HG02678 (cell line): ENCODE data around the gene MTMR2.
"Not testable (repeated sequence)": the region's sequence is repeated elsewhere in the genome, so short reads cannot be mapped to it uniquely, and the experiment has no call there.

Experiments
- ATAC-seq: cut with Tn5 transposase; IDR thresholded peaks from one replicate; pipeline ENCODE4 v1.9.1; 2021; ENCODE audit warnings: mild to moderate bottlenecking, moderate library complexity; ENCODE audit not compliant: unreplicated experiment

Gene MTMR2

DNA sequence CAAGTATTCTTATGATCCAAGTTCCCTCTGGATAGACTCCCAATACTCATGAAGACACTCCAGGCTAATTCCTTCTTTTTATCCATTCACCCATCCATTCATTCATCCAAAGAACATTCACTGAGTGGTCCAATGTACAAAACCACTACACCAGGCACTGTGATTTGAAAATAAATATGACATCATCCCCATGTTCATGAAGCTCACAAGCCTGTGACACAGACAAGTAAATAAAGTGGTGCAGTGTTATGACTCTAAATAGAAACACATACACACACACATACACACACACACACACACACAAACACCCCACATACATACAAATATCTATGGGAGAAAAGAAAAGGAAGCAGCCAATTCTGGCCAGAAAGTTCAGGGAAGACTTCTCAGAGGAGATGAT is 35.5 kb downstream of the MTMR2 start:
- ATAC-seq: no peak

DNA sequence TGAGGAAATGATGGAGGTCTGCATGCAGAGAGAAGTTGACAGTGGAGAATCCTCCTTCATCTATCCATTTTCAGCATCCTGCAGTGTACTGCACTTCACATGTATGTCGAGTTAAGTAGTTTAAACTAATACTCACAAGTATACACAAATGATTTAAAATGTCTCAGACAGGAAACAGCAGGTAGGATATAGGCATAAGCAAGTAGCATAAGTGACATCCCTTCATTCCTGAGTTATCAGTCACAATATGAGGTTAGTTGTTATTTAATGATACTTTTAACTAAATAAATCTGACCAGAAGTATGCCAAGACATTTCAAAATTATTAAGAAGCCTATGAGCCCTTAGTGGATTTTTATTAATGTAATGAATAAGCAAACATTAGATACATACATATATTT is 37.4 kb downstream of the MTMR2 start:
- ATAC-seq: no peak

DNA sequence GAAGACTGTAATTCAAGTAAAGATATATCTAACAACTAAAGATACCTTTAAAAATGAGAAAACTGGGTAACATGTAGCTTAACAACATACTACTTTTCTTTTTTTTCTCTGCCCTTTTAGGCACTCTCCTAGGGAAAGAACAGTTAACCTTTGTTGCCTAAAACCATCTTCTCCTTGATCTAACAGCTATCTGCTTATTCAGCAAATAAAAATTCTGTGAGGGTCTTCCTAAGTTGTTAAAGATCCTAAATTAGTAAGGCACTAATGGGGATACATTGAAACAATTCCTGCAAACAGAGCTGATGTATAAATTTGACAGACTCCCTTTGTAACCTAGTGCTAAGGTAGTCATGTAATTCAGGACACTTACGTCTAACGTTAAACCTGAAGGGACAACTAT is 39.1 kb downstream of the MTMR2 start:
- ATAC-seq: no peak

DNA sequence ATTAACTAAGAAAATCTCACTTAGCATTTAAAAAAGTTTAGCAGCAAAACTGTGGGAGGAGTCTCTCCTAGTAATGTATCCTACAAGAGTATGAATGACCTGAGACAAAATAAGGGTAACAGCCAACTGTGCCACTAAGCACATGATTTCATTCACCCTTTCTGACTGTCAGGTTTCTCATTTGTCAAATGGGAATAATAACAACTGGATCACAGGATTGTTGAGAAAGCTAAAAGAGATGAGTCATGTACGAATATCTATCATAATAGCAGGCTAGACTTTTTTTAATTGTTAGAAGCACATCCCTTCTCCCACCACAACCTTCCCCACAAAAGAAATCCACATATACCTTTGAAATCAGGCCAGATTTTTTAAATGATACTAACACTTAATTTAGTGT is 39.5 kb downstream of the MTMR2 start:
- ATAC-seq: no peak

DNA sequence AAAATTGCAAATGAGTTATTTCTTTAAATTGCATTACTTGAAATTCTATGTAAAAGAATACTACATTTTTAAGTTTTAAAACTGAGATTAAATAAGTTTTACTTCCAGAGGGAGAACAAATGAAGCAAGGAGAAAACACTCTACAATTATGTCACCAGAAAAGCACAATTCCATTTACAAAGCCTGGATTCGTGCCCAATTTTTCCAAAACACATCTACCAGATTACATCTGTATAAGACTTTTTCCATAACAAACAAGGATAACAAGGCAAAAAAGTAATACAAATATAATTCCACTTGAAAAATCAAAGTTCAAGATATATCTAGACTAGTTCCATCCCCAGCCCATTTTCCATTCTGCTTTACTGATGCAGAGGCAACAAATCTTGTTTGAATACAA is 40.5 kb downstream of the MTMR2 start:
- ATAC-seq: no peak

DNA sequence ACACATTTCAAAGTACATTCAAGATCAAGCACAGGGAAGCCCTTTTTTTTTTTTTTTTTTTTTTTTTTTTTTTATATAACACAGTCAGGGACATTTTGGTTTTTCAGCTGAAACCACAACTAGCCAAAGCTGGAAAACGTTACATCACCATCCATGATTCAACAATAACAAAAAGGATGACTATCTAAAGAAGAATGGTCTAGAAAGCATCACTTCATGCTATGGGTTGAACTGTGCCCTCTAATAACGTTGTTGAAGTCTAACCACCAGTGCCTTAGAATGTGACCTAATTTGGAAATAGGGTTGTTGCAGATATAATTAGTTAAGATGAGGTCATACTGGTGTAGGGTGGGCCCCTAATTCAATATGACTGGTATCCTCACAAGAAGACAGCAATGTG is 46.6 kb downstream of the MTMR2 start:
- no peak for ATAC-seq

DNA sequence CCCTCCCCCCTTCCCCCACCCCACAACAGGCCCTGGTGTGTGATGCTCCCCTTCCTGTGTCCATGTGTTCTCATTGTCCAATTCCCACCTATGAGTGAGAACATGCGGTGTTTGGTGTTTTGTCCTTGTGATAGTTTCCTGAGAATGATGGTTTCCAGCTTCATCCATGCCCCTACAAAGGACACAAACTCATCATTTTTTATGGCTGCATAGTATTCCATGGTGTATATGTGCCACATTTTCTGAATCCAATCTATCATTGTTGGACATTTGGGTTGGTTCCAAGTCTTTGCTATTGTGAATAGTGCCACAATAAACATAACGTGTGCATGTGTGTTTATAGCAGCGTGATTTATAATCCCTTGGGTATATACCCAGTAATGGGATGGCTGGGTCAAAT is 53.0 kb downstream of the MTMR2 start:
- ATAC-seq: not testable (repeated sequence)

DNA sequence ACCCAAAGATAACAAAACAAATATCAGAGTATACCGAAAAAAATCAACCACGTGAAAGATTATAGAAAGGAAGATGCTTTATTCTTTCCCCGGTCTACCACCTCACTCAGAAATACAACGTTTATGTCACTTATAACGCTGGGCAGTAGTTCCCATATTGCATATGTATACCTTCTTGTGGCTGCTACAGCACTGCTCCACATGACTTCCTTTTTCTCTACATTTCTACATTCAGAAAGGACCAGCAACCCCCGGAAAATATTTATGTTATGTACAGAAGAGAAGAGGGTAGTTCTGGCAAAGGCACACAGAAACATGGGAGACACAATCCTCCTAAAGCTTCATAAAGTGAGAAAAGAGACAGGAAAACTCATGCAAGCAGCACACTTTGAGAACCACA is 56.8 kb downstream of the MTMR2 start:
- ATAC-seq: no peak

DNA sequence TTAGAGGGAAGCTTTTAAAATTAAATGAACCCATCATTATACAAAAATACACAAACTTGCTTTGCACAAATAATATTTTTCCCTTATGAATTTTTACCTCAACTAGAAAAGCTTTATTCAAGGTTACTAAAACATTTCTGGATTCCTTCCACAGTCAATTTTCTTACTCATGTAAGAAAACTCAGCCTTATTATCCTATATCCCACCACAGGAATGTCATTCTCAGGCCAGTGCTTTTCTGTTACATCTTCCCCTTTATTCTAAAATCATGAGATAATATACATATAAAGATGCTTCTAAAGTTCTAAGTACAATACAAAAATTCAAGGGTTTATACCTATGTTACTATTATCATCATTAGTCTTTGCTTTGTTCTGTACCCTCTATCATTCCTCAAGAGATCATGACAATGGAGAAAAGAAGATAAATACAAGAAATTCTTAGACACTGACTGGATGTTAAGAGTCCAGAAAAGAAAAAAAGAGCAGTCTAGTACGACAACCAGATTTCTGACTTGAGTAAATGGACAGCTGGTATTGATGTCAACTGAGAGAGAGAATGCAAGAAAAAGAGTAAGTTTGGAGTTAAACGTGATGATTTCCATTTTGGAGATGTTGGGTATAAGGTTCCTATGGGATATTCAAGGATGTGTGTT is 60.3 kb downstream of the MTMR2 start:
- ATAC-seq: no peak

DNA sequence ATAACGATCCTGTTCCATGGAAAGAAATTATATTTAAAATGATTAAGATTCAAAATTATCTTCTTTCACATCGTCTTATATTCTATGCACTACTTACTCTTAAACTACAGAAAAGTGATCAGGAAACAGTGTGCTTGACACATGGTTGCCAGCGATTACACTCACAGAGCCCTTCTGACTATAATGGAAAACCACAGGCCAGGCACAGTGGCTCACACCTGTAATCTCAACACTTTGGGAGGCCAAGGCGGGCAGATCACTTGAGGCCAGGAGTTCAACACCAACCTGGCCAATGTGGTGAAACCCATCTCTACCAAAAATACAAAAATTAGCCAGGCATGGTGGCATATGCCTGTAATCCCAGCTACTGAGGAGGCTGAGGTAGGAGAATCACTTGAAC is 63.9 kb downstream of the MTMR2 start:
- not testable (repeated sequence) for ATAC-seq

DNA sequence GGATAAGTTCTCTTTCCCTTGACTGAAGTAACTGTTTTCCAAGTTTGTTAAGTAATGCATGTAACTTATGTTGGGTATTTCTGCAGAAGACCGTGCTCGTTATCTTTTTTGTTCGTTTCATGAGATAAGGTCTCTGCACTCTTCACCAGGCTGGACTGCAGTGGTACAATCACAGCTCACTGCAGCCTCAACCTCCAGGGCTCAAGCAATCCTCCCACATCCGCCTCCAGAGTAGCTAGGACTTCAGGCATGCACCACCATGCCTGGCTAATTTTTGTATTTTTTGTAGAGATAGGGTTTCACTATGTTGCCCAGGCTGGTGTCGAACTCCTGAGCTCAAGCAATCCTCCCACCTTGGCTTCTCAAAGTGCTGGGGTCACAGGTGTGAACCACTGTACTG is 69.5 kb downstream of the MTMR2 start:
- not testable (repeated sequence) for ATAC-seq

DNA sequence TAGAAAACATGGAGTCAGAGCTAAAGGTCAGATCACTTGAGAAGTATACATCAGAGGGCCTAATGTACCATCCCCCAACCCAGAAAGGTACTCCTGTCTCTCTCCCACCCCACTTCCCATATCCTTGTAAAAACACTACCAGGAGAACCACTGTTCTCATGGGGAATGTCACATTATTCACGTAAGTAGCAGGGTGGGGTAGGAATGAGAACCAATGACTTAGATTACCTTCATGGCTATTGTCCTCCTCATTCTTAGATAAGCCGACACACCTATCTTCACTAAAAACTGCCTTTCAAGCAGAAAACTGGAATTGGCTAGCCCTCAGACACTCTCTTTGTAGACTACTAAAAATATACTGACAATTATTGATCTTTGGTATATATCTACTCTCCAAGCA is 70.0 kb downstream of the MTMR2 start:
- ATAC-seq: no peak

DNA sequence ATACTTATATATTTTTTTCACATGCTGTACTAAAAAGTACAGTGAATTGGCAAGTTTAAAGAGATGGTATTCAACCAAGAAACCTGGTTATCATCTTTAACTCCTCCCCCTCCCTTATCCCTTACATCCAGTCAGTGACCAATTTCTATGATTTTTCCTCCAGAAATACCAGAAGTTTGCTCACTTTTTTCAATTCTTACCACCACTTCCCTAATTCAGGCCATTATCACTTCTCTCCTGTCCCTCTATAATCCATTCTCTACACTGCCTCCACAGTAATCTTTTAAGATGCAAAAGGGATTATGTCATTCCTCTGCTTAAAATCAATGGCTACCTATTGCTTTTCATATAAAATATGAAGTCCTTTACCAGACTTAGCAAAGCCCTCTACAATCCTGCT is 70.8 kb downstream of the MTMR2 start:
- no peak for ATAC-seq

DNA sequence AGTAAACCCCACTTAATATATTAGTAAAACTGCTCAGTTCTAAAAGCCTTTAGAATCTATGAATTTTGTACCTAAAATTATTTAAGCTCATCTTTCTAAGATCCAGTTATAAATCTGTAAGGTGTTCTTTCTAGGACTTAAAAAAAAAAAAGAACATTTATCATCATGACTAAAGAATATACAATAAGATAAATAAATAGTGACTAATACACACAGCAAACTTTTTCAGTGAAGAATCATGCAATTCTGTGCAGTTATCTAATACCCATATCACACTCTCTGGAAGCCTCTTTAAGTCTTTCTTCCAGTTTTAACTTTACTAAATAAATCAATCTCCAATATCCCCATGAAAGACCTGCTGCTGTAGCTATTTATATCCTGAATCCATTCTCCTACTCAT is 73.8 kb downstream of the MTMR2 start:
- ATAC-seq: no peak

DNA sequence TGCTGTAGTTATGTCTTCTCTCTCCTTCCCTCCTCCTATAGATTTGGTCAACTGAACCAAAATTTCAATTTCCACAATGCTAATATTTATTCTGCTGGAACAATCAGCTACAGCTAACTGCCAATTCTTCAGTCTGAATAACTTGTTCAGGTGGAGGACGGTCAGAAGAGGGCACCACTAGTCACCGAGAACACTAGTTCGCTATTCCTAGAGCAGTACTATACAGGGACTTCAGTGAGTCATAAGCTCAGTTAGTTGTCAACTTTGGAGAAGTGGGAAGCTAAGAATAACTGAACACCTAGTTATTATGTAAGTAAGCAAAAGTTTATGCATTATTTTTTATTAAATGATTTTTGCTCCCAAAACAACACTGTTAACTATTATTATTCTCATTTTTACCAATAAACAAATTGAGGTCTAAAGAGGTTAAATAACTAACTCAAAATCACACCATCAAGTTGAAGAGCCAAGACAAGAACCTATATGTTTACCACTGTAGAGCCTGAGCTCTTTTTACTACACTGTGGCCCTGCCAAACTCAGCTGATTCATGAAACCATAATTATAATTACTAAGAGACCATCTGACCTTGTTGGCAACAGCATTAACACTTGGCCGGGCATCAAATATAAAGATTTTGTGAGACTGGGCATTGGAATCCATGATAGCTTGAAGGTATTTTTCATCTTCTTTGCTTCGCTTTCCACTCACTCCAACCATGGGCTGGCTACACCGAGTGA is 74.7 kb downstream of the MTMR2 start:
- peak; percentile 65 for ATAC-seq

DNA sequence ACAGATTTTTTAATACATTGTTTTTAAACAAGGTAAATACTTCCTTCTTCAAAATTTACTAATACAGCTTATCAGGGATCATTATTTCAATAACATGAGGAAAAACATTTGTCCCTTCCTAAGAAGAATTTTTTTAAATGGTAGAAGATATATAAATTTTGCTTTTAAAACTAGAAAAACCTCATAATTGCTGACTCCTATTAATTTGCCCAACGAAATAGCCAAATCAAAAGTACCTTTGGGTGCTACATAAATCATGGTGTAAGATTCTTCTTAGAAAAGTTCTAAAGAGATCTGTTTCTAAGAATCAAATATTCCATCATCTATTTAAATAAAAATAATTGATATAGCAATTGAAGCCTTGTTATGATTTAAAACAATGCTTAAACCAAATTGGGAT is 78.7 kb downstream of the MTMR2 start:
- no peak for ATAC-seq

DNA sequence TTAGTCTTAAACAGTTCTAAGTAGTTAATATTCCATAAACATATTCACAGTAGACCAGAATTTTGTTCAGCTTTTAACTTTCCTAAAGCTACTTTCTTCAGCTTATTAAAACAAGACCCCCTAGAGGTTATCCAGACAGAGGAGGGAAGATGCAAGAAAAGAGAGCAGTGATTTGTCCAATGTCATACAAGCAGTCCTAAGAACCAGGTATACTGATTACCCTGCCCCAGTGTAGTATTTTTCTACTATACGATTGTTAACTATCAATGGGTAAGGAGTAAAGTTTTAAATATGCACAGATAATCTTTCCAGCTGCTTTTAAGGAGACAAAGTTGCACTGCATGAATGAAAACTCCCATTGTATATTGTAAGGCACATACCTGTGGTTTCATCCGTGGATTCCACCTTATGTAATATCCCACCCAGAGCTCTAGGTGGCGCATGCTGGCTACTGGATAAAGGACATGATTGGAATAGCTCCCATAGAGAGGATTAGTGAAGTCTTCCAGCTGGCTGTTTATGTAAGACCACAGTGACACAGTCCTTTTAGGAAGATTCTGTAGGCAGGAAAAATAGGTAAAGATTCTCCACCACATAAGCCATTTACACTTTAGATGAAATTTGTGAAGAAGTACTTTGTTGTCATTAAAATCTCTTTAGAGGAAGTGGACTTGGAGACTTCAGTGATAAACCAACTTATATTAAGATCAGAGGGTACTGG is 88.0 kb downstream of the MTMR2 start:
- ATAC-seq: peak; percentile 88

DNA sequence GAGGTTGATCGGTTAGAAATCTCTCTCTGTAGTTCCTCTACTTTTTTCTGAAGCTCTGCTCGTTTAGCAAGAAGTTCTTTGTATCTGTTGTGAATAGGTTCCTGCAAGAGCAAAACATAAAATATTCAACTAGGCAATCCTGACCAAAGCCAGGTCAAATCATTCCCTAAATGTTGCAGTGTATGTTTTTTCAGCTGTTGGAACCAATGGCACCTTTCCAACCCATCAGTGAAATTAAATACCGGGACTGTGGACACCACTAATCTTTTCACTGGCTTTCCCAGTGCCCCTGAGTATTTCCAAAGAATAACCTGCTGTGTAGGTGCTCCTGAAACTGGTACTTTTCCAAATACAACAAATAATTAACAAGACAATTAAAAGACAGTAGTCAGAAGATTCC is 88.6 kb downstream of the MTMR2 start:
- ATAC-seq: no peak

DNA sequence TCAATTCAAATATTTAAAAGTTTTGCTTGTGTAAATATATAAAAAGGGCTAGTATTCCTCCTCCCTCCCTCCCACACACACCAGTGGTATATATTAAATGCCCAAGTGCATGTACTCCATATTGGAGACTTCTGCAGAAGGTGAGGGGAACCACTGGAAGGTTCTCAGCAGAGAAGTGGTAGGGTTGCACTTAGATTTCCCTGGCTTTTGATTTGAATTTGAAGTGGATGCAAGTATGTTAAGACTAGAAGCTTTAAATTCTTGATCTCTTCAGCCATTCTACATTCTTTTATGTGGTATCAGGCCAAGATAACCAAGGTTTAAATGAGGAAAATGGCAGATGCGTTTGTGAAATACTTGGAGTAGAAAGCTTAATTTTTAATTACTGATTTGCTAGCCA is 90.5 kb downstream of the MTMR2 start:
- ATAC-seq: no peak

DNA sequence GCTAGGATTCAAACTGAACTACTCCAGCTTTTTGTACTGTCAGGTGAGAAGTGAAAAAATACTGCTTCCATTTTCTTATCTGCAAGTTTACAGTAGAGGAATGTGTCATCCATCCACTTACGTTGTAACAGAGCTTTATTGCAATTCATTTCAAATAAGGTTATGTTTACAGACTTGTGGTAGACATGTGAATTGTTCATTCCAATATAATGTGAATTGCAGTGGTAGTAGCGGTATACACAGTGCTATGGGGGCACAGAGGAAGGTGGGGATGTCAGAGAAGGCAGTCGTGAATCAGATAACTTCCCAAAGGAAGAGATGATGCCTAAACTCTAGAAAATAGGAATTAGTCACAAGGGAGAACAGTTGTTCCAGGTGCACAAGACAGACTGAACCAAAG is 91.1 kb downstream of the MTMR2 start:
- ATAC-seq: no peak

DNA sequence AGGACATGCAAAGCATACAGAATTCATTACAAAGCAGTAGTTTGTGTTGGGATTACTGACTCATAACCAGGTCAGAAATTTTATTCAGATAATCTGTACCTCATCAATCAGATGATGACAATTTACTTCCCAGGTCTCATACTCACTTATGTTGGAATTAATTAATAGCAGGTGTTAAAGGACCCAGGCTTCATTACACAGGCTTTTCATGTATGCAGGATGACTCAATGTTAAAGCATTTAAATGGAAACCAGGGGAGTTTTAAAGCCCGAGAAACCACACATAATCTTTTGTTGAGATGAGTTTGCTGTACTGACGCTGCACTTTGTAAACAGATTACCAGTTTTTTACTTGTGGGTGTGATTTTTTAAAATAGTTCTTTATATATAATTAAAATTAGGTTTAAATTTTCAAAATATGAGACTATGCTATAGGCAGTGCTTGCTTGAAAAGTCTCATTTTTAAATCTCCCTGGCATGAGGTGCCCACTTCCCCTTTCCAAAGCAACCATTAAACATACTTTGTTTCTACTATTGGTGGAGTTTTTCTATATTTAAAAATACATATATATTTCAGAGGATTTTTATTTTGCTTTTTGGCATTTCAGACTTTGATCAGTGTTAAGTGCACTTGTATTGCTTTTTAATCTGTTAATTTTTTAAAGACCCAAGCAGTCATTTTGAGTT is 92.6 kb downstream of the MTMR2 start:
- no peak for ATAC-seq
